ENCODE measurements around the gene DNAH6.
"Not testable (repeated sequence)": the region's sequence is repeated elsewhere in the genome, so short reads cannot be mapped to it uniquely, and the experiment has no call there.

DNAH6 gene

DNA sequence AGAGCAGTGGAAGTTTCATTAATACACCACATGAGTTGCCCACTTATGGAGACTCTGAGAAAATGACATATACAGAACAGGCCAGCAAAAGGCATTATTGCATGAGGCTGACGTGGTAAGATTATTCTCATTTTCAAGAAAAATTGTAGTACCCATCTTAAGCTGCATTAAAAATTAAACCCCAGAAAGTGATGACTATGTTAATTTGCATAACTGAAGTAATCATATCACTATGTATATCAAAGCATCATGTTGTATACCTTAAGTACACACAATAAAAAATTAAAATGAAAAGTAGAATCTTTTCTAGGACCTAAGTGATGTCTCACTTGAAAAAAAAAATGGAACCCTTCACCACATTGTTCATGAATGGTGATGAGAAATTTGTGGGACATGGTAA lies 32.0 kb downstream of the DNAH6 start:
- Histone ChIP-seq H3K36me3 (ENCODE audit: control insufficient read depth, insufficient read depth, low read length) (no peaks in the 10 kb centered on the region), H3K9me3 (ENCODE audit: control insufficient read depth, insufficient read depth, low read depth, low read length) (no peaks in the 10 kb centered on the region), H3K4me3 (ENCODE audit: low read depth, low read length) (no peak overlapping the region), H3K27me3 (ENCODE audit: control insufficient read depth, insufficient read depth, low read length) (no peaks in the 10 kb centered on the region), H3K4me1 (ENCODE audit: control insufficient read depth, insufficient read depth, low read length) (no peaks in the 10 kb centered on the region), H3K27ac (ENCODE audit: low read depth, low read length) (no peak overlapping the region), H3K9ac (ENCODE audit: low read length) (no peak overlapping the region)

GRCh38 chr2:84550916-84551315 lies 34.6 kb downstream of the DNAH6 start:
- H3K9ac ChIP-seq (ENCODE audit: low read length) = no peak overlapping the region
- no peaks in the 10 kb centered on the region for H3K27me3 ChIP-seq (ENCODE audit: control insufficient read depth, insufficient read depth, low read length)
- no peak overlapping the region for H3K27ac ChIP-seq (ENCODE audit: low read depth, low read length)
- H3K4me3 ChIP-seq (ENCODE audit: low read depth, low read length) = no peak overlapping the region
- H3K9me3 ChIP-seq (ENCODE audit: control insufficient read depth, insufficient read depth, low read depth, low read length) = no peaks in the 10 kb centered on the region
- no peaks in the 10 kb centered on the region for H3K36me3 ChIP-seq (ENCODE audit: control insufficient read depth, insufficient read depth, low read length)
- no peaks in the 10 kb centered on the region for H3K4me1 ChIP-seq (ENCODE audit: control insufficient read depth, insufficient read depth, low read length)

GRCh38 chr2:84551526-84551925 lies 35.2 kb downstream of the DNAH6 start:
- H3K9ac ChIP-seq (ENCODE audit: low read length); H3K4me3 ChIP-seq (ENCODE audit: low read depth, low read length); H3K9me3 ChIP-seq (ENCODE audit: control insufficient read depth, insufficient read depth, low read depth, low read length); H3K27me3 ChIP-seq (ENCODE audit: control insufficient read depth, insufficient read depth, low read length); H3K36me3 ChIP-seq (ENCODE audit: control insufficient read depth, insufficient read depth, low read length); H3K4me1 ChIP-seq (ENCODE audit: control insufficient read depth, insufficient read depth, low read length); H3K27ac ChIP-seq (ENCODE audit: low read depth, low read length): not testable (repeated sequence)

DNA sequence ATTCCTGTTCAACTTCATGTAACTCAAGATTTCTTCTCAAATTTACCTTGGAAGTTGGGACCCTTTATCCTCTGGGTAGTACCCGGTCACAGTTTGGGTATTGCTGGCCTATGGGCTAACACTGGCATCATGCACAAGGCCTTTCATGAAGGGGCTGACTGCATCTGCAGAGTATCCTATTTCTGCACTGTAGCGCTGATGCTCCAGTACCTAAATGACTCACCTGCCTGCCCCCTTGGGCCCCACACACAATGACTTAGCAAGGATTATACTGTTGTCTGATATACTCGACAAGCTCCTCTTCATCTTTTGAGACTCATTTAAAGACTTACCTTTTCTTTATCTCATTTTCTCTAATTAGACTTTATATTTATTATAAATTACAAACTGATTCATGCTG lies 39.9 kb downstream of the DNAH6 start:
- Histone ChIP-seq H3K9me3 (ENCODE audit: control insufficient read depth, insufficient read depth, low read depth, low read length) (0 out of 2 replicates have a peak, but pooled peaks cover 3% of the 10 kb centered on the region), H3K9ac (ENCODE audit: low read length) (no peak overlapping the region), H3K27ac (ENCODE audit: low read depth, low read length) (no peak overlapping the region), H3K27me3 (ENCODE audit: control insufficient read depth, insufficient read depth, low read length) (no peaks in the 10 kb centered on the region), H3K4me3 (ENCODE audit: low read depth, low read length) (no peak overlapping the region), H3K36me3 (ENCODE audit: control insufficient read depth, insufficient read depth, low read length) (no peaks in the 10 kb centered on the region), H3K4me1 (ENCODE audit: control insufficient read depth, insufficient read depth, low read length) (no peaks in the 10 kb centered on the region)

- Histone ChIP-seq H3K27me3 (ENCODE audit: control insufficient read depth, insufficient read depth, low read length) (no peaks in the 10 kb centered on the region), H3K4me3 (ENCODE audit: low read depth, low read length) (no peak overlapping the region), H3K9me3 (ENCODE audit: control insufficient read depth, insufficient read depth, low read depth, low read length) (0 out of 2 replicates have a peak, but pooled peaks cover 3% of the 10 kb centered on the region), H3K36me3 (ENCODE audit: control insufficient read depth, insufficient read depth, low read length) (no peaks in the 10 kb centered on the region), H3K27ac (ENCODE audit: low read depth, low read length) (no peak overlapping the region), H3K9ac (ENCODE audit: low read length) (no peak overlapping the region), H3K4me1 (ENCODE audit: control insufficient read depth, insufficient read depth, low read length) (no peaks in the 10 kb centered on the region)
Observed at GRCh38 chr2:84559838-84560237, 43.5 kb downstream of the DNAH6 start.

GRCh38 chr2:84579661-84580060 lies 63.4 kb downstream of the DNAH6 start:
- no peaks in the 10 kb centered on the region for H3K9me3 ChIP-seq (ENCODE audit: control insufficient read depth, insufficient read depth, low read depth, low read length)
- H3K27me3 ChIP-seq (ENCODE audit: control insufficient read depth, insufficient read depth, low read length) = no peaks in the 10 kb centered on the region
- no peak overlapping the region for H3K9ac ChIP-seq (ENCODE audit: low read length)
- H3K4me3 ChIP-seq (ENCODE audit: low read depth, low read length) = no peak overlapping the region
- H3K27ac ChIP-seq (ENCODE audit: low read depth, low read length) = no peak overlapping the region
- H3K36me3 ChIP-seq (ENCODE audit: control insufficient read depth, insufficient read depth, low read length) = no peaks in the 10 kb centered on the region
- H3K4me1 ChIP-seq (ENCODE audit: control insufficient read depth, insufficient read depth, low read length) = no peaks in the 10 kb centered on the region

- no peak overlapping the region for H3K9ac ChIP-seq (ENCODE audit: low read length)
Observed at GRCh38 chr2:84603911-84604310, 87.6 kb downstream of the DNAH6 start.

GRCh38 chr2:84613082-84613481 lies 96.8 kb downstream of the DNAH6 start:
- Histone ChIP-seq H3K27me3 (ENCODE audit: control insufficient read depth, insufficient read depth, low read length) (no peaks in the 10 kb centered on the region), H3K4me1 (ENCODE audit: control insufficient read depth, insufficient read depth, low read length) (0 out of 2 replicates have a peak, but pooled peaks cover 3% of the 10 kb centered on the region), H3K36me3 (ENCODE audit: control insufficient read depth, insufficient read depth, low read length) (no peaks in the 10 kb centered on the region), H3K27ac (ENCODE audit: low read depth, low read length) (no peak overlapping the region), H3K4me3 (ENCODE audit: low read depth, low read length) (no peak overlapping the region), H3K9ac (ENCODE audit: low read length) (no peak overlapping the region), H3K9me3 (ENCODE audit: control insufficient read depth, insufficient read depth, low read depth, low read length) (peaks cover 12% of the 10 kb centered on the region)

More at GRCh38 chr2:84603911-84604310, 87.6 kb downstream of the DNAH6 start:
- Histone ChIP-seq H3K27me3 (ENCODE audit: control insufficient read depth, insufficient read depth, low read length) (no peaks in the 10 kb centered on the region), H3K4me1 (ENCODE audit: control insufficient read depth, insufficient read depth, low read length) (no peaks in the 10 kb centered on the region), H3K36me3 (ENCODE audit: control insufficient read depth, insufficient read depth, low read length) (no peaks in the 10 kb centered on the region), H3K9me3 (ENCODE audit: control insufficient read depth, insufficient read depth, low read depth, low read length) (peaks cover 7% of the 10 kb centered on the region), H3K27ac (ENCODE audit: low read depth, low read length) (no peak overlapping the region), H3K4me3 (ENCODE audit: low read depth, low read length) (no peak overlapping the region)

GRCh38 chr2:84619794-84620371 lies 103.6 kb downstream of the DNAH6 start:
- Histone ChIP-seq H3K27me3 (ENCODE audit: control insufficient read depth, insufficient read depth, low read length) (no peaks in the 10 kb centered on the region), H3K4me1 (ENCODE audit: control insufficient read depth, insufficient read depth, low read length) (no peaks in the 10 kb centered on the region), H3K4me3 (ENCODE audit: low read depth, low read length) (no peak overlapping the region), H3K36me3 (ENCODE audit: control insufficient read depth, insufficient read depth, low read length) (no peaks in the 10 kb centered on the region), H3K27ac (ENCODE audit: low read depth, low read length) (no peak overlapping the region), H3K9me3 (ENCODE audit: control insufficient read depth, insufficient read depth, low read depth, low read length) (no peaks in the 10 kb centered on the region), H3K9ac (ENCODE audit: low read length) (no peak overlapping the region)

DNA sequence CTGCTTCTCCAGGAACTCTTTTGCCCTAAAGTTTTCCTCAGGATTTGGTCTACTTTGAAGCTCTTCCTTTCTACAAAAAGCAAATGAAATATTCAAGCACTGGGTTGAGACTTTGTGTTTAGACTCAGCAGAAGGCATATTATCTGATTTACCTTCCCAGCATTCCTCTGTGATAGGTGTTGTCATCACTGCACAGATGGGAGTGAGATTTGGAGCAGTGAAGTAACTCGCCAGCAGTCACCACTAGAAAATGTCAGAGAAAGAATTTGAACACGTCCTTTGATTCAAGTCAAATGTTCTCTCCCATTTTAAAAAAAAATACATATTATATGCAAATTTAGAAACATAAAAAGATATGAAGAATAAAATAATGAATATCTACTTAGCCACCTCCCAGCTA lies 112.2 kb downstream of the DNAH6 start:
- no peak overlapping the region for H3K9ac ChIP-seq (ENCODE audit: low read length)
- H3K4me3 ChIP-seq (ENCODE audit: low read depth, low read length) = no peak overlapping the region
- H3K9me3 ChIP-seq (ENCODE audit: control insufficient read depth, insufficient read depth, low read depth, low read length) = no peaks in the 10 kb centered on the region
- no peaks in the 10 kb centered on the region for H3K36me3 ChIP-seq (ENCODE audit: control insufficient read depth, insufficient read depth, low read length)
- no peak overlapping the region for H3K27ac ChIP-seq (ENCODE audit: low read depth, low read length)
- H3K27me3 ChIP-seq (ENCODE audit: control insufficient read depth, insufficient read depth, low read length) = no peaks in the 10 kb centered on the region
- H3K4me1 ChIP-seq (ENCODE audit: control insufficient read depth, insufficient read depth, low read length) = no peaks in the 10 kb centered on the region

GRCh38 chr2:84629550-84629949 lies 113.3 kb downstream of the DNAH6 start:
- Histone ChIP-seq H3K4me3 (ENCODE audit: low read depth, low read length) (no peak overlapping the region), H3K9ac (ENCODE audit: low read length) (no peak overlapping the region), H3K36me3 (ENCODE audit: control insufficient read depth, insufficient read depth, low read length) (no peaks in the 10 kb centered on the region), H3K27me3 (ENCODE audit: control insufficient read depth, insufficient read depth, low read length) (no peaks in the 10 kb centered on the region), H3K9me3 (ENCODE audit: control insufficient read depth, insufficient read depth, low read depth, low read length) (no peaks in the 10 kb centered on the region), H3K27ac (ENCODE audit: low read depth, low read length) (no peak overlapping the region), H3K4me1 (ENCODE audit: control insufficient read depth, insufficient read depth, low read length) (no peaks in the 10 kb centered on the region)

GRCh38 chr2:84631047-84631446 lies 114.7 kb downstream of the DNAH6 start:
- Histone ChIP-seq H3K36me3 (ENCODE audit: control insufficient read depth, insufficient read depth, low read length) (no peaks in the 10 kb centered on the region), H3K9me3 (ENCODE audit: control insufficient read depth, insufficient read depth, low read depth, low read length) (no peaks in the 10 kb centered on the region), H3K4me3 (ENCODE audit: low read depth, low read length) (no peak overlapping the region), H3K4me1 (ENCODE audit: control insufficient read depth, insufficient read depth, low read length) (no peaks in the 10 kb centered on the region), H3K27me3 (ENCODE audit: control insufficient read depth, insufficient read depth, low read length) (no peaks in the 10 kb centered on the region), H3K27ac (ENCODE audit: low read depth, low read length) (no peak overlapping the region), H3K9ac (ENCODE audit: low read length) (no peak overlapping the region)
